GM19043 (cell line): ENCODE data around the gene PHF8.

ENCODE experiments used
- ATAC-seq: cut with Tn5 transposase; IDR thresholded peaks from one replicate; pipeline ENCODE4 v1.9.1; 2021; ENCODE audit warnings: low read depth; ENCODE audit not compliant: unreplicated experiment

PHF8 gene

DNA sequence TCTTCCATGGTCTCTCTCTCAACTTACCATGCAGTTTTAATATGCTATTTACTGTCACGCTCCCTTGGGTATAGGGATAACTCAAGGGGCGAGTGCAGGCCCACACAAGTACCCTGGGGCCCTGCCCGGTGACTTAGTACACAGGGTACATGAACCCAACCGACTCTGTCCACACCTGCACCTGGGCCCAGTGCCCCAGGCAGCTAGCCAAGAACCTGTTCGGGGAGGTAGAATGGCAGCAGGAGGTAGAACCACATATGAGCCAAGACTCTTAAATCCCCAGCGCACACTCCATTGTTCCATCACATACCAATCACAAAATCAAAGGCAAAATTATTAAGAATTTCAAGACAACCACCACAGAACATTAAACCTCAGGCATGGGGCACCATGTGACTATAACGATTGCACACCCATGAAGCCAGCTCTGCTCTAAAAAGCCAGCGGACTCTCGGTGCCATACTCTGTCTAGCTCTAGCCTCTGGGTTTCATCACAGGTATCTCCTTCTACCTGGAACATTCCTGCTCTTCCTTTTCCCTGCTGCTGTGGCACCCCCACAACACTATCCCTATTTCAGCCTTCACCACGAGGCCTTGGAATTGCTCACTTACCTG is 14.6 kb downstream of the PHF8 start:
- no peak for ATAC-seq

DNA sequence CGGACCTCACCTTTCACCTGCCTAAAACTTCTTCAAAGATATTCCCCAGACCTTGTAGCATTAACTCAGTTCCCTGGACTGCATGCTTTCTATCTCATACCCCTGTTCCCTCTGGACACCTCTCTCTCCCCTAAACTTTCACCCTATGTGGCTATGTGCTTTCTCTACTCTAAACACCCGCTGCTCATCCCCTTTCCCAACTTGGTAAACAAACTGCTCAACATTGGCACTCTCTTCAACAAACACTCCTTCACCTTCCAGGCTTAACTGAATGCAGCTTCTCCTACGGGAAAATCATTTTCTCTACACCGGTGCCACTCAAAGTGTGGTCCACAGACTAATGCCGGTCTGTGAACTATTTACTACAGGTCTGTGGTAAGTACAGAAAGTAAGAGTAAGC is 19.9 kb downstream of the PHF8 start:
- no peak for ATAC-seq

- ATAC-seq = no peak
Measured at GRCh38 chrX:54012830-54013500, 31.3 kb downstream of the PHF8 start.

DNA sequence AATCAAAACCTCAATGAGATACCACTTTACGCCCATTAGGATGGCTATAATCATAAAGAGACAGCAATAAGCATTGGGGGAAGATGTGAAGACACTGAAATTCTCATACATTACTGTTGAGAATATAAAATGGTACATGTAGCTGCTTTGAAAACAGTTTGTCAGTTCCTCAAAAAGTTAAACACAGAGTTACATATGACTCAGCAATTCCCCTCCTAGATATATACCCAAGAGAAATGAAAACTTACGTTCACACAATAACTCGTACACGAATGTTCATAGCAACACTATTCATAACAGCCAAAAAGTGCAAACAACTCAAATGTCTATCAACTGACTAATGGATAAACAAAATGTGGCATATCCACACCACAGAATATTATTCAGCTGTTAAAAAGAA is 36.6 kb downstream of the PHF8 start:
- ATAC-seq = no peak

GRCh38 chrX:53997724-53998123 is 46.5 kb downstream of the PHF8 start:
- ATAC-seq = no peak

DNA sequence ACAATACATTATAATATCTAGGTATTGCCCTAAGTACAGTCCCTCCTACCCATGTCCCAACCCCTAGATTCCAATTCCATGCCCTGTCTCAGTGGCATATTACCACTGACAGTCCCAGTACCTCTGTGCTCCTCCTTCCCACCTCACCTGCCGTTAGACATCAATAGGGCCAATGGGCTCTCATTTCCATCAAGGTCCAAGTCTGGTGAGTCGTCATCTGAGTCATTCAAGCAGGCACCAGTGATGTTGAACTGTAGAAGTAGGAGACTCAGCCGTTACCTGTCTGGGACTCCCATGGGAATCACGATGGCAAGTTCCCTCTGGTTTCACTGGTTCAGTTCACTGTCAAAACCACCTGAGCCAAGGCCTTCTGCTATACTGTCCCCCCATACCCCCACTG is 51.7 kb downstream of the PHF8 start:
- ATAC-seq = no peak

DNA sequence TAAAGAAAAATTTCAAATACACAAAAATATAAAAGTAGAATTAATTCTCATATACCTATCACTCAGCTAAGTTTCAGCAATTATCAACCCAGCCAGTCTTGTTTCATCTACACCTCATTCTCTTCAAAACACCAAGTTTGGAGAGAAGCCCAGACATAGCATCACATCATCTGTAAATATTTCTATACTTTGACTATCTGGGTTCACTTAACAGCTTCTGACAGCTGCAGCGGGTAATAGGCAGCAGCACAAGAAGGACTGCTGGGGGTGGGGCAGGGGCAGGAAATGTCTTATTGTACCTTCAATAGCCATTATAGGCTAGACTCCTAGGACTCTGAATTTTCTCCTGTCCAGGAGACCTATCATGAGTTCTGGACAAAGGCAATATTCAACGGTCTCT is 54.1 kb downstream of the PHF8 start:
- ATAC-seq = no peak

DNA sequence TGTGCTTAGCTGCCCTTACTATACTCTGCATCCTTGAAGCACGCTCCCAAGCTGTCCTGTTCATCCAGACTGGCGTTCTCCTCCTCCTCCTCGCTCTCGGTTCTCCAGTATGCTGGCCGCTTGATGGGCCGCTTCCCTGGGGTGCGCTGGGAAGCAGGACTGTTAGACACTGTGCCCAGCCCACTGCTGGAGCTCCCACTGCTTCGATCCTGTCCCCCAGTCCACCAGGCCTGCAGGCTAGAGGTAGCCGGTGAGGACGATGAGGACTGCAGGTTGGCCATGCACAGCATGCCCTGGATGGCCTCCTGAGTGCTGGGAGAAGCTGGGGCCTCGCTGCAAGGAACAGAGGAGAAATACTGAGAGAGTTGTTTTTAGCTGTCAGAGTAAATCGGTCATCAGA is 59.4 kb downstream of the PHF8 start:
- no peak for ATAC-seq

GRCh38 chrX:53974529-53974928 is 69.7 kb downstream of the PHF8 start:
- ATAC-seq = no peak

DNA sequence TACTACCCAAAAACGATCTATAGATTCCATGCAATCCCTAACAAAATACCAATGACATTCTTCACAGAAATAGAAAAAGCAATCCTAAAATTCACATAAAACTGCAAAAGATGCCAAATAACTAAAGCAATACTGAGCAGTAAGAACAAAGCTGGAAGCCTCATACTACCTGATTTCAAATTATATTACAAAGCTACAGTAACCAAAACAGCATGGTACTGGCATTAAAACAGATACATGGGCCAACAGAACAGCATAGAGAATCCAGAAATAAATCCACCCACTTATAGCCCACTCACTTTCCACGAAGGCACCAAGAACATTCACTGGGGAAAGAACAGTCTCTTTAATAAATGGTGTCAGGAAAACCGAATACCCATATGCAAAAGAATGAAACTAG is 74.7 kb downstream of the PHF8 start:
- no peak for ATAC-seq

- ATAC-seq = no peak
Measured at GRCh38 chrX:53950130-53950733, 94.0 kb downstream of the PHF8 start.

- no peak for ATAC-seq
Measured at GRCh38 chrX:53940180-53940579, 104.1 kb downstream of the PHF8 start.

- no peak for ATAC-seq
Measured at GRCh38 chrX:53939127-53939526, 105.1 kb downstream of the PHF8 start.

DNA sequence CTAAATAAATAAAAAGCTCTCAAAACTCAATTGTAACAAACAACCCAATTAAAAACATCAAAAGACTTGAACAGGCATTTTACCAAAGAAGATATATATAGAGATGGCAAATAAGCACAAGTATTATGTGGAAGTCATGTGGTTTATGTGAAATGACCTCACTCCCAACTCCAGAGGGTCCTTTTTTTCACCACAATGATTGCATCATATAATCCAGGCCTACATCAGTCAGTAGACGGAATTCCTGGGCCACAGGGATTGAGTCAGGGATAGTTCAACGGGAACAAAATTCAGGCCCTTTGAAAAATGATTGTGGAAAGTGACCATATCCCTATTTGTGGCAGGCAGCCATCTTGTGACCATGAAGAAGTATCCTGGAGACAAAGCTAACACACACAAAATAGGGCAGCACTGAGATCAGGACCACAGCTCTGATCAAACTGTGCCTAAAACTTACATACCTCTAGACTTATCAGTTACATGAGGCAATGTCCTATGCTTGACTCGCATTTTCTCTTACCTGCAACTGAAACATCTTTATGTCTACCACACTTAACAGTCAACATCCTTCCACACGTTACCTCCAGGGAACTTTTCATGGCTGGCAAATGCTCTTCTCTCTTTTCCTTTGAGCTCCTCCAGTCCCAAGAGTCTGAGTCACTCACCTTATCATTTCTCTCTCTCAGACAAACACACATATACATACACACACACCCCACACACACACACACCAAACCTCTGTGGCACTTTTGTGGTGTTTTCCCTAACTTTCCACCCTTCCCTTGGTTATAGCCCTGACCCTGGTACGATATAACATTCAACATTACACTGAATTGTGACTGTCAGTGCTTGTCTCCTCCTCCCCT is 113.5 kb downstream of the PHF8 start:
- ATAC-seq = no peak

DNA sequence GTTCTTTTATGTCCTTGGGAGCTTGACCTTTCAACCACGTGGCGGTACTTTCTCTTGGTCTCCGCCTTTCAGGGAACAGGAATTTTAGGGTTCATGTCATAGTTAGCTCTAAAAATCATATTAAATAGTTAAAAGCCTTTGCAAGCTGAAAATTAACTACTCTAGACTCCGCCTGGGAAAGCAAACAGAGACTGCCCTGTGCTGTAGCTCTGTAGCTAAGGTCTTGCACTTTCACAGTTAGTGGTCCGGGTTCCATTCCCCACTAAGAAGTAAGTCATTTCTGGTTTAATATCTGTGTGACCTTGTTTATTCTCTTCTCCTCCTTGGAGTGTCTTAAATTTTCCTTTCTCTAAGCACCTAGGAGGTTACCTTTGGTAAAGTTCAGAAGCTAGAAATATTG is 118.2 kb downstream of the PHF8 start:
- ATAC-seq = no peak

DNA sequence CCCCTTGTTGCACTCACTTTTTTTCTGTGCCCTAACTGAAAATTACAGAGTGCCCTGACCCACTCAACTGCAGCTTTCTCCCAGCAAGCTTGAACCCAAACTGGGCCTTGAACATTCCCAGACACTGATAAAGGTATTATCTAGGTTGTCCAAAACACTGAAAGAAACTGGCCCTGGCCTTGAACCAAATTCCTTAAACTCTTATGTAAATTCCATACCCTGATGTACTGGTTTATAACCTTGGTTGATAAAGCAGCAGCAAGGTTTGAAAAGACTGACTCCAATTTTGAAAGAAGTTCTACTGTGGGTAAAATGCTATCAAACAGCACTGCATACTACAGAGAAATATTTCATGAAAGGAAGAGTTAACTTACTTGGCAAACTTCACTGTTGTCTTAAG is 125.6 kb downstream of the PHF8 start:
- no peak for ATAC-seq

DNA sequence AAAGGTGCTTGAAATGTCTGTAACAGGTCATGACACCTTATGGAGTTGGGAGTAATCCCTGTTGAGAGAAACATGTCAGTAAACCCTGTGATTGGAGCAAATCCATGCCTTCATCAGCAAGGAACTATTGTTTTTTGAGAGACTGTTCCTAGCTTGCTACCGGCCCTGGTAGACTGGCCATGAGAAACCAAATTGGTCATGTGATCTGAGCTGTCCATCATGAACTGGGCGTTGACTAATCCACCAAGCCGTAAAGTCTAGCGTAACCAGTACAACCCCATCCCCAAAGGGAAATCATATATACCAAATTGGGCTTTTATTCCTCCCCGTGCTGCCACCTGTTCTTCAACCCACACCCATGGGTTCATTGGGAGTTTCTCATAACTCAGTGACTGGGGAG is 143.7 kb downstream of the PHF8 start:
- ATAC-seq = no peak

GRCh38 chrX:53895270-53895669 is 149.0 kb downstream of the PHF8 start:
- ATAC-seq = no peak
